ENCODE results near the gene FBLN1.
A peak's percentile ranks its signal among the peaks of the same experiment; 100 is the strongest.

FBLN1 gene

GRCh38 chr22:45553351-45554039 is 50.8 kb downstream of the FBLN1 start (continued):
- TF ChIP-seq ATF2 (tag by site-specific recombination; IDR thresholded peaks at IDR 0.05; ENCODE audit: low read depth) (no peak), ZNF280C (tag by site-specific recombination; IDR thresholded peaks at IDR 0.05) (no peak), ZNF555 (tag by site-specific recombination; conservative IDR thresholded peaks at IDR 0.05) (no peak), ZSCAN4 (tag by site-specific recombination; IDR thresholded peaks at IDR 0.05) (peak; percentile 88), ZNF654 (tag by site-specific recombination; IDR thresholded peaks at IDR 0.05; ENCODE audit: low read depth) (peak; percentile 98), ZNF157 (tag by site-specific recombination; IDR thresholded peaks at IDR 0.05) (no peak), ZNF558 (tag by site-specific recombination; IDR thresholded peaks at IDR 0.05) (no peak), ZNF473 (tag by site-specific recombination; IDR thresholded peaks at IDR 0.05) (no peak), AEBP2 (tag by site-specific recombination; IDR thresholded peaks at IDR 0.05; ENCODE audit: borderline replicate concordance) (no peak), OVOL3 (tag by site-specific recombination; IDR thresholded peaks at IDR 0.05) (no peak), ZNF138 (tag by site-specific recombination; IDR thresholded peaks at IDR 0.05; ENCODE audit: borderline replicate concordance) (no peak), ZNF664 (tag by site-specific recombination; IDR thresholded peaks at IDR 0.05) (no peak), TCF7L2 (IDR thresholded peaks at IDR 0.05; ENCODE audit: borderline replicate concordance, low read depth, low read length) (peak; percentile 40; the same call in 1 of the 2 replicates), KLF1 (tag by site-specific recombination; IDR thresholded peaks at IDR 0.05) (no peak), GLI4 (tag by site-specific recombination; IDR thresholded peaks at IDR 0.05) (no peak), BCL11A (tag by site-specific recombination; IDR thresholded peaks at IDR 0.05; ENCODE audit: low read depth) (no peak), ZNF610 (tag by site-specific recombination; IDR thresholded peaks at IDR 0.05; ENCODE audit: borderline replicate concordance) (no peak), ZNF132 (tag by site-specific recombination; IDR thresholded peaks at IDR 0.05; ENCODE audit: borderline replicate concordance) (no peak), ZNF394 (tag by site-specific recombination; IDR thresholded peaks at IDR 0.05; ENCODE audit: borderline replicate concordance) (peak; percentile 83), ZNF350 (tag by site-specific recombination; IDR thresholded peaks at IDR 0.05) (no peak), ZNF426 (tag by site-specific recombination; IDR thresholded peaks at IDR 0.05) (no peak), ZNF10 (tag by site-specific recombination; IDR thresholded peaks at IDR 0.05) (peak; percentile 56), ZNF146 (tag by site-specific recombination; IDR thresholded peaks at IDR 0.05) (no peak), ZNF76 (tag by site-specific recombination; IDR thresholded peaks at IDR 0.05; ENCODE audit: borderline replicate concordance, low read depth) (no peak), ZIC2 (tag by site-specific recombination; IDR thresholded peaks at IDR 0.05) (peak; percentile 79), ZNF701 (tag by site-specific recombination; IDR thresholded peaks at IDR 0.05) (no peak), ZBTB48 (tag by site-specific recombination; IDR thresholded peaks at IDR 0.05) (peak; percentile 56), ZNF624 (tag by site-specific recombination; IDR thresholded peaks at IDR 0.05) (no peak), ZNF214 (tag by site-specific recombination; IDR thresholded peaks at IDR 0.05; ENCODE audit: borderline replicate concordance) (no peak), ZNF510 (tag by site-specific recombination; IDR thresholded peaks at IDR 0.05; ENCODE audit: insufficient replicate concordance) (no peak)
- TF ChIP-seq, protein P1, sequence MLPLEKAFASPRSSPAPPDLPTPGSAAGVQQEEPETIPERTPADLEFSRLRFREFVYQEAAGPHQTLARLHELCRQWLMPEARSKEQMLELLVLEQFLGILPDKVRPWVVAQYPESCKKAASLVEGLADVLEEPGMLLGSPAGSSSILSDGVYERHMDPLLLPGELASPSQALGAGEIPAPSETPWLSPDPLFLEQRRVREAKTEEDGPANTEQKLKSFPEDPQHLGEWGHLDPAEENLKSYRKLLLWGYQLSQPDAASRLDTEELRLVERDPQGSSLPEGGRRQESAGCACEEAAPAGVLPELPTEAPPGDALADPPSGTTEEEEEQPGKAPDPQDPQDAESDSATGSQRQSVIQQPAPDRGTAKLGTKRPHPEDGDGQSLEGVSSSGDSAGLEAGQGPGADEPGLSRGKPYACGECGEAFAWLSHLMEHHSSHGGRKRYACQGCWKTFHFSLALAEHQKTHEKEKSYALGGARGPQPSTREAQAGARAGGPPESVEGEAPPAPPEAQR (tag by site-specific recombination; IDR thresholded peaks at IDR 0.05), result no peak
- TF ChIP-seq, protein P2, sequence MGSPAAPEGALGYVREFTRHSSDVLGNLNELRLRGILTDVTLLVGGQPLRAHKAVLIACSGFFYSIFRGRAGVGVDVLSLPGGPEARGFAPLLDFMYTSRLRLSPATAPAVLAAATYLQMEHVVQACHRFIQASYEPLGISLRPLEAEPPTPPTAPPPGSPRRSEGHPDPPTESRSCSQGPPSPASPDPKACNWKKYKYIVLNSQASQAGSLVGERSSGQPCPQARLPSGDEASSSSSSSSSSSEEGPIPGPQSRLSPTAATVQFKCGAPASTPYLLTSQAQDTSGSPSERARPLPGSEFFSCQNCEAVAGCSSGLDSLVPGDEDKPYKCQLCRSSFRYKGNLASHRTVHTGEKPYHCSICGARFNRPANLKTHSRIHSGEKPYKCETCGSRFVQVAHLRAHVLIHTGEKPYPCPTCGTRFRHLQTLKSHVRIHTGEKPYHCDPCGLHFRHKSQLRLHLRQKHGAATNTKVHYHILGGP (tag by site-specific recombination; IDR thresholded peaks at IDR 0.05), result no peak

All from HEK293 (cell line).